SIG-M5 (cell line): Measurements from ENCODE around the gene ADGRG6.
"Not testable (repeated sequence)": the region's sequence is repeated elsewhere in the genome, so short reads cannot be mapped to it uniquely, and the experiment has no call there.

ENCODE experiments used
- DNase-seq: peaks from one replicate; lab custom pipeline; 2025; lab: John Stamatoyannopoulos, UW

Gene ADGRG6

DNA sequence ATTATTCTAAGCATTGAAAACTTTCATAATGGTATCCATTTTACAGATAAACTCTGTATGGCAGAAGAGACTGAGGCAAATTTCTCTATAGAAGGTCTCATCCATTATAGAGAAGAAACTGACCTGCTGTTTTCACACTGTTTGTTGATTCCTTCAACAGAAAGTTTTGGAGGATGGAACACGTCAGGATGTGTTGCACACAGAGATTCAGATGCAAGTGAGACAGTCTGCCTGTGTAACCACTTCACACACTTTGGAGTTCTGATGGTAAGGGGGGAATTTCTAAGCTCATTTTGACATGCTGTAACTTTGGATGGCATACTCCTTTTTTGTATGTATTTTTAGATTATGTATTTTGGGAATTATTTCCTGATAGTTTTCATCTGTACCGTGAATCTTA lies 109.3 kb downstream of the ADGRG6 start:
- DNase-seq: no peak

DNA sequence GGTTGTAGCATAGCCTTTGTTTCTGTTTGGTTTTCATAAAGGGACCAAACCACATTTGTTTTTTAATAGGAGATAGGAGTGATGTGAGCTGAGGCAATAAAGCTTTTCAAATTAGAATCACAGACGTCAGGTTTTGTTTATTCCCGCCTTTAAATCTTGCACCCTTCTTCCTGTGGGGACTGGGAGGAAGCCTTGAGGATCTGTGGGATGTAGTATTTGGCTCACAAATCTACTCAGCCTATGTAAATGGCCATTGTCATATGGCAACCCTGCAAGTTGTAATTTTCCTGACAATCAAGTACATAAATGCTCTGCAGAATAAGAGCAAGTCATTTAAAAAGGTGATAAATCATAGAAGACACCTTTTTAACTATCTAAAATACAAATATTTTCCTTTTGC lies 110.4 kb downstream of the ADGRG6 start:
- DNase-seq: no peak

DNA sequence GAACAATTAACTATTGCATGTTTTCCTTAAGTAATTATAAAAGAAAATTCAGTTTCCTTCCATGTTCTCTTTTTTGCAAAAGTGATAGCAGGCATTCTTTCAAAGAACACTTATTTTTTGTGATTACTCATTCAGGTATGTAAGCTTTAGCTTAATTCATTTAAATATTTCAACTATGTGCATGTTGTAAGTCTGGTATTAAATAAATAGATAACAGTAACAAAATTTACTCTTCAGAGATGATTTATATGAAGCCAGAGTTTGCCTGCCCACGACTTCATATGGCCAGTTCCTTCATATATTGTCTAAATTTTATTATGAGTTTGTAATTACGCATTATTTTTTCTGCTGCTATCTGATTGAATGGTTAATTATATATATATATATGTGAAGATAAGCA lies 110.9 kb downstream of the ADGRG6 start:
- no peak for DNase-seq

DNA sequence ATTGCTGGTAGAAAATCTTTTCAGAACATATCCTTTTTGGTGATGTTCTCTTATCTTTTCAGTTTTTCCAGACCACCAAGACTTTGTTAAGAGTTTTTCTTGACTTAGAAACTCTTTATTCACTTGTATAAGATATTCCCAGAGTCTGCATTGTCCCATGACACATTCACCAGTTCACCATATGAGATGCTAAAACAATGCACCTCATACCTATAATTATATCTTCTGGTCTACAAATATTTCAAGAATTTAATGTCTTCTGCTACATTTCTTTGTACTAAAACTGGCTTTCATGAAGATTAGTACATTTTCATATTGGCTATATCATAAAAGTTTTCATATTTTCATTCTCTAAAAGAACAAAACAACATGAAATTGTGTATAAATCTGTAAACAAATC lies 111.3 kb downstream of the ADGRG6 start:
- DNase-seq: no peak

DNA sequence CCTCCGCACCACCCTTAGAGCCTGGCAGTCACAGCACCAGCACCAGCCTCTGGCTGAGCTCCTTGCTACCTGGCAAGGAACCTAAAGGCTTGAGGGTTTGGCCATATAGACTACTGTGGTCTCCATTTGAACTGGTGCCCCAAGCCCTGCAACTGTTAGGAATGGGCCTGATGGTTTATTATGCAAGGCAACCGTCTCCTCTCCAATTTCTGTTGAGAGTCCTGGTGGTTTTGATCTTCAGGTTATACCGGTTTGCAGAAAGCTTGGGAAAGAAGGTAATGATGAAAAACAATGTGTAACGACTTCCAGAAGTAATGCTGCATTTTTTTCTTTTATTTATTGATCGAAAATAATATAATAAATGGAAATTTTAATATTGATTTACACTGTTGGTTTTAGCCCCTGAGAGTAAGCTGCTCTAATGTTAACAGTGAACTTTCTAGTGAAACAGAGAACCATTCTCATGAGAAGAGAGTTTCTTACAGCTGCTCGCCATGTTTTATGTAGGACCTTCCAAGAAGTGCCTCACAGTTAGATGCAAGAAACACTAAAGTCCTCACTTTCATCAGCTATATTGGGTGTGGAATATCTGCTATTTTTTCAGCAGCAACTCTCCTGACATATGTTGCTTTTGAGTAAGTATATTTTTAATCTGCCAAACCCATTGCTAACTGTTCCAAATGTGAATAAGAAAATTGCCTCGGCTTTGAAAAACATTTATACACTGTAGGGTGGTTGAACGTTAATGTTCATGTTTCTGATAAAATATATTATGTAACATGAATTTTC lies 112.8 kb downstream of the ADGRG6 start:
- DNase-seq: no peak

DNA sequence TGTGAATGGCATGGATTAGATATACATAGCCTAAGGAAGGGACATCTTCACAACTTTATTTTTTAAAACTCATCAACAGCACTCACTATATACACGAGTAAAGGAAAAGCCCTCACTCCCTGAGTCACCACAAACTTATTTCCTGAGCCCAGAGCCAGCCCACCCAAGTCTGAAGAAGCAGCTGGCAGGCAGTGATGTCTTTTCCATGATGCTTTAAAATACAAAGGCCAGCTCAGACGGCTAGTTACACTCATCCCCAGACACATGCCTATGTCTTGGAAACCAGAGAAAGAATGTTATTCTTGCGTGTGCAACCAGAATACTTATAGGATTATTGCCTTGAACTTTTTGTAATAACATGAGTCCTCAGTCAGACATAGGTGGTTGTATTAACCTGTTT lies 114.4 kb downstream of the ADGRG6 start:
- DNase-seq: no peak

DNA sequence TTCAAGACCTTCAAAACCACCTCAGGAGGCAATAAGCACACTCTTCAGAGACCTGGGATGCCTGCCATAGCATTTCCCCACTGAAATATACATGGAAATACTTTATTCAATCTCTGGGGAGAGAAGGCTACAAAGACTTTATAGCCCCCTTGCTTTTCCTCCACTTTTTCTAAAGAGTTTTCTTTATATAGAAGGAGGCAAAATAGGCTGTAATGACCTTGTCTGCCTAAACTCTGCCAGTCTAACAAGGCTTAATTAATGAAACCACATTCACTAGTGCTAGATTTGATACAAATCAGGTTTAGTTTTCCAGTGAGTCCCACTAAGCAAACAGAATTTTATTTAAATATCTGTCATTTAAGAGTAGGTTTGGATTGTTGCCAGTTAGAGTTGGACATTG lies 114.9 kb downstream of the ADGRG6 start:
- DNase-seq: no peak

DNA sequence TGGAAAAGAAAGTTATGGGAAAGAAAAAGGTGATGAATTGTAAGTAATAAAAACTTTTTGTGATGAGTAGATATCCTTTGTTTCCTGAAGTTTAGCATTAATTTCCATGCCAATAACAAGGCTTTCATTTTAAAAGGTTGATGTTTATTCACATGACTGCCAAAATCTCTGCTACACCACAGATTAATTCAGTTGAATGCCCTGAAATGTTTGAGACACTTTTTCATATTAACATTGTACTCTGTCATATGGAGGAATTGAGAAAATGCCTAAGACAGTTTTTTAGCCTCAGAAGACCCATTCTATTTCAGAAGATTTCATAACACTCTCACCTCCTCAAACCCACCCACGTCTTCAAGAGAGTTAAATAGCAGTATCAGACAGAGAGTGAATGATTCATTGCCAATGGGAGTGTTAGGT lies 115.5 kb downstream of the ADGRG6 start:
- no peak for DNase-seq

DNA sequence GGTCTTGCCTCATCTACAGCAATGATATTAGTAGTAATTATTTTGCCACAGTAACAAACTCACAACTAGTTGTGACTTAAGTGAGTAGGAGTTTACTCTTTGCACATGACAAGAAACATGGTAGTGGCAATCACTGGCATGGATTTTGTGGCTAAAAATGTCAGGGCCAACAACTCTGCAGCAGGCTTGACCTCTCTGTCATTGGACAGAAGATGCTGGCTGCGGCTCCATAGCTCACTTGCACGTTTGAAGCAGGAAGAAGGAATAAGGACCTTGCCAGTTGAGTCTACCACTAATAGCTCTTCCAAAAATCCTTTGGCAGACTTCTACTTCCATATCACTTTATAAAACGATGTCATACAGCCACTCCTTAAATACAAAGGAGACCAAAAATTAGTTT lies 117.3 kb downstream of the ADGRG6 start:
- DNase-seq: no peak

DNA sequence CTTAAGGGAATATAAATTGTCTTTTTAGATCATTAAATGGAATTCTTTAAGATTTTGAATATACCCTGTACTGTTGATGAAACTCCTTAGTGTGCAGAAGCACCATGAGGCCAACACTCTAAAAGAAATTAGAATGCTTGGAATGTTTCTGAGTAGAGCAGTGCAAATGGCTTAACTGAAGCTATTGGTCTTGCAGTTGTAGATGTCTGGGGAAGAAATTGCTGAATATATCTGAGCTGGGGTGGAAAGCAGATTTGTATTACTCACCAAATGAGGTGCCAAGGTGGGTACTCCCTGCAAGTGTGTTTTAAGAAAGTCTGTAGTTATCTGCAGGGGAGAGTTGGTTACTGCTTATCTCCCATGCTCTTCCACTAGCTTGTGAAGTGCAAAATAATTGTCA lies 119.0 kb downstream of the ADGRG6 start:
- DNase-seq: no peak

DNA sequence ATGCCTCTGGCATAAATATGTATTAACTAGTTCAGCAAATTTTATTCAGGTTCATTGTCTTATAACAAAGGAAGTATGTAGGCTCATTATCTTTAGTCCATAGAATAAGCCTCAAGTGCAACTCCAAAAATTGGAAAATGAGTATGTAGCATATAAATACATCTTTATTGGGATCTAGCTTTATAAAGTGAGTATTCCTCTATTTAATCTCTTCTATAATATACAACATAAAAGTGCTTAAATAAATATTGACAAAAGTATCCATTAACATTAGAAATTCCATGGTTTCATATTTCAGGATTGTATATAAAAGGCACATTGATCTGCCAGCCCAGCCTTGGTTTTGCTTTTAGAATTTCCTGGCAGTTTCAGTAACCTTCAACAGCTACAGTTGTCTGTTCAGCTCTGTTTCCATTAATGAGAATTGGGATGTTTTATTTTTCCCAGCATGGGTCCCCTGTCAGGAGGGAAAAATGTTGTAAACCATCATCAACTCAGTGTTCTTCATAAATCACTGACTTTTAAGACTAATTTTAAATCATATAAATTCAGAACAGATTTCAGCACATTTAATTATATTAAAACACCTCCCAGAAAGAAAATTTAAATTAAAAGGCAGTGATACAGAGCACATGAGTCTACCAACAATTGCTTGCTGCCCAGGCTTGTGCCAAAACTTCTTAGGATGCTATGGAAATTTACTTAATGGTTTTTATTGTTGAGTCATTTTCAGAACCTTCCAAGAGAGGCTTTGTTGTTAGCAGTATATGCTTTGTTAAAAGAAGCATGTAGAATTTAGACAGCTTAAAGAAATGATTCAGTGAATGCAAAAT lies 119.7 kb downstream of the ADGRG6 start:
- DNase-seq: no peak

DNA sequence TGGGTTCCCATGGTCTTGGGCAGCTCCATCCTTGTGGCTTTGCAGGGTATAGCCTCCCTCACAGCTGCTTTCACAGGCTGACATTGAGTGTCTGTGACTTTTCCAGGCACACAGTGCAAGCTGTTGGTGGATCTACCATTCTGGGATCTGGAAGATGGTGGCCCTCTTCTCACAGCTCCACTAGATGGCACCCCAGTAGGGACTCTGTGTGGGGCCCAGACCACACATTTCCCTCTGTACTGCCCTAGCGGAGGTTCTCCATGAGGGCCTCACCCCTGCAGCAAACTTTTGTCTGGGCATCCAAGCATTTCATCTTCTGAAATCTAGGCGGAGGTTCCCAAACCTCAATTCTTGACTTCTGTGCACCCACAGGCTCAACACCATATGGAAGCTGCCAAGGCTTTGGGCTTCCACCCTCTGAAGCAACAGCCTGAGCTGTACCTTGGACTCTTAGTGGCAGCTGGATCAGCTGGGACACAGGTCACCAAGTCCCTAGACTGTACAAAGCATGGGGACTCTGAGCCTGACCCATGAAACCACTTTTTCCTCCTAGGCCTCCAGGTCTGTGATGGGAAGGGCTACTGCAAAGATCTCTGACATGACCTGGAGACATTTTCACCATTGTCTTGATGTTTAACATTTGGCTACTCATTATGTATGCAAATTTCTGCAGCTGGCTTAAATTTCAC lies 124.8 kb downstream of the ADGRG6 start:
- DNase-seq: not testable (repeated sequence)

DNA sequence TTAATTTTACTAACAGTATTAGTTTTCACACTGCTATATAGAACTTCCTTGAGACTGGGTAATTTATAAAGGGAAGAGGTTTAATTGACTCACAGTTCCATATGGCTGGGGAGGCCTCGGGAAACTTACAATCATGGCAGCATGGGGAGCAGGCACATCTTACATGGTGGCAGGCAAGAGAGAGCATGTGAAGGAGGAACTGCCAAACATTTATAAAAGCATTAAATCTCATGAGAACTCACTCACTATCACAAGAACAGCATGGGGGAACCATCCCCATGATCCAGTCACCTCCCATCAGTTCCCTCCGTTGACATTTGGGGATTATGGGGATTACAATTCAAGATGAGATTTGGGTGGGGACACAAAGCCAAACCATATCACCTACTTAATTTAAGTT lies 126.7 kb downstream of the ADGRG6 start:
- DNase-seq: not testable (repeated sequence)

DNA sequence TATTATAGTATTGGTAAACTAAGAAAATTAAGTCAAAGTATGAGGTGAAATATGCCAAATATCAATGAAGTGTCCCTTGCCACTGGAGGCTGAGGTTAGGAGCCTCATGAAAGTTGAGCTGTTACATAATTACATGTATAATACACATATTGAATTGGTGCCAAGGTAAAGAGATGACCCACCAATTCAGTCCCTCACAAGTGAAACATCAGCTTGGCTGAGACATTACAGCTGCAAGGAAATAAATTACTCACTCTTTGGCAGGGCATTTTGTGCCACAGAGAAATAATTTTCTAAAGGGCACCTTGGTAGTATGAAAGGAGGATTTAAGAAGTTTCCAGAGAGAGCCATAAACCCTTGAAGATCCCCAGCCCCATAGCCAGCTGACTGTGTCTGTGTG lies 127.4 kb downstream of the ADGRG6 start:
- no peak for DNase-seq

DNA sequence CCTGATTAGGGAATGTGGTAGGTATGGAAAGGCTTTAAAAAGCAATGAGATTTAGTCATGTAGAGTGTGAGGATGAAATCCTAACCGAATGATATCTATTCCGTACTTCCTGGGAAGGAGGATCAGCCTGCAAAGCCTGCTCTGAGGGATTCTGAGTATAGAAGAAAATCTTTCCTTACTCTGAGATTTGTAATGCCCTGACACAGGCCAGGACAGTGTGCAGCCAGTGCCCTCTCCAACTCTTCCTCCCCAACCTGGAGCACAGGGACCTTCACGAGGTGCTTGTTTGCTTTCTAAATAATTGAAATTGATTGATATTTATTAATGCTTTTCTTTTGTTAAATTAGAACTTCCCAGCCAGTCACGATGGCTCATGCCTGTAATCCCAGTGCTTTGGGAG lies 131.6 kb downstream of the ADGRG6 start:
- no peak for DNase-seq

DNA sequence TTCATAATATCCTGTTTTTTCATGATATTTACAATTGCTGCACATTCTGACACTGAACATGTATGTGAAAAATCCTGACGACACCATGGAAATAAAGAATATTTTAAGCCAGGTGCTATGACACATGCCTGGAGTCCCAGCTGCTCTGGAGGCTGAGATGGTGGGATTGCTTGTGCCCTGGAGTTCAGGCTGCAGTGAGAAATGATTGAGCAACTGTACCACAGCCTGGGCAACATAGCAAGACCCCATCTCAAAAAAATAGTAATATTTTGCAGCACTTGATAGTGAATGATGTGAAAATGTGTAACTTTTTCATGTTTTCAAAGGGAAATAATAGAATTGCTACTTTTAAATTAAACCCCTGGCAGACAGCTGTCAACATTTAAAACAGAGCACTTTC lies 137.1 kb downstream of the ADGRG6 start:
- DNase-seq: no peak

DNA sequence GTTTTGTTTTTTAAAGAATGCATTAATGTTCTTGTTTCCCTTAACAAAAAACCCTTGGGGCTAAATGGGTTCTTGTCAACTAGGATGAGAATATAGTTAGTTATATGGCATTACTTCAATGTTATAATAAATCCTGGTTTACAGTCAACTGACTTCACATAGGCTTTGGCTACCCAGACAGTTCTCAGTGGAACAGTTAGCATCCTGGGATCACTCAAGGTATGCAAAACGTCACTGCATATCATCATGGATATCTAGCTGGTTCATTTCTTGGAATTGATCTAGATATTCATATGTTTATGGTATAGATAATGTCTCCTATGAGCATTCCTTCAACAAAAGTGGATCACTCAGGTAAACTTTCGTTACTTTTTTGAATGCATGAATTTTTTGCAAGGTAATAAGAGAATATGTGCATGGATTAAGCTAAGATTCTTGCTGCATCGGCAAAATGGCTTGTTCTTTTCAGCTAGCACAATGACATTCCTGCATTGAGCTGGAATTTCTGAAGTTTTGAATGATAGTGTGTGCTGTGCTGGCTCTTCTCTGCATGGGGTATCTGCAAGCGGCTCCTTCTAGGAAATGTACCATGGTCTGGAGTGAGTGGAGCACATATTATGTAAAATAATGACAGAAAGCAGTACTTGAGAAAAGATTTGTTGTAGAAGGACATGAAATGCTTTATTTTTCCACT lies 138.9 kb downstream of the ADGRG6 start:
- no peak for DNase-seq

DNA sequence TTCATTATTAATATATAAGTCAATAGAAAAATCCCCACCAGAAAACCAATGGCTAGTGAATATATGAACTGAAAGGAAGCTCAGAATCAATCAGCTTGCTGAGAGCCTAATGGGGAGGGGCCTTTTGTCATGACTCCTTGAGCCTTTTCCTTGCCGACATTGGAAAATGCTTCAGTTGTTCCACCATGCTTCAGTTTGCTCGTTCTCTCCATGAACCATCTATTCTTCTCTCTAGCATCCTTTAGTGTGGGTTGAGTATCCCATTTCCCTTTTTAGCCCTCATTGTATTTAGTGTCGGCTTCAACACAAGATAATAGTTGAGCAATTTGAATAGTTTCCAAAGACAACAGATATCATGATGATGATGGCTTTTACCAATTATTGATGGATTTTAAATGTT lies 139.9 kb downstream of the ADGRG6 start:
- DNase-seq: no peak

DNA sequence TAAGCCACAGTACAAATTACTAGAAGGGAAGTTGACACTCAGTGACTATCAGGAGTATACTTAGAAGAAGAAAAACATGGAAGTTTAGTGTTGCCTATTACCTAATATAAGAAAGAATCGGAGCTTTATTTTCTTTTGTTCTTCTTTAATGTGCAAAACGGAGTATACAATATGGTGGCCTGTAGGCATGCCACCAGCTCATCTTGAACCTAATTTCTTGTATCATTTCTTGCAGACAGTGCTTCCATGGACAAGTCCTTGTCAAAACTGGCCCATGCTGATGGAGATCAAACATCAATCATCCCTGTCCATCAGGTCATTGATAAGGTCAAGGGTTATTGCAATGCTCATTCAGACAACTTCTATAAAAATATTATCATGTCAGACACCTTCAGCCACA lies 141.3 kb downstream of the ADGRG6 start:
- DNase-seq: no peak

DNA sequence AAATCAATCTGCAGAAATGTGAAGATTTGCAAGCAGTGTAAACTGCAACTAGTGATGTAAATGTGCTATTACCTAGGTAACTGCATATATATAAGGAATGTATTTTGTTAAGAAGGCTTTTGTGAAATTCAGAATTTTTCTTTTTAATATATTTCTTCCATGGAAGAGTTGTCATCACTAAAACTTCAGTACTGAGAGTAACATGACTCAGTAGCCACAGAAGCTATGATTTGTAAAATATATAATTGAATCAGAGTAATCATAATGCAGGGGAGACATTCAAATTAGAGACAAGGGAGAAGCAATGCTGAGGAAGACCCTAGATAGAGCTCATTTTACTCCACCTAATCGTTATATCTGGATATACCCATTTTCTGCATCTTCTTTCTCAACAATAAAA lies 141.7 kb downstream of the ADGRG6 start:
- DNase-seq: no peak

DNA sequence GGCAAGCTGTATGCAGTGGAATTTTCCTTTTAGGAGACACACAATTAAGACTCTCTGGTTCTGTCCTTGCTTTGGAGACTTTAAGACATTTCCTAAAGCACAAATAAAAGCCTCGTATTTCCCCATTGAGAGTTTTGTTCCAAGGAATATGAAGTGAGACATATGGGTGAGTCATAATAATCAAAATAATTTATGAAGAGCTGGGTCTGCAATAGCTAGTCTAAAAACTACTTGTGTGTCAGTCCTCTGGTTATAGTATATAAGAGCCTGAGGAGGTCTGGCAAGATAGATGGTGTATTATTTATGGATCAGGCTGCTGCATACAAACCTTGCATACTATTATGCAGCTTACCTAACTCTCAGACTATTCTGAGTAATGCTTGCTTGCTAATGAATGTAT lies 142.6 kb downstream of the ADGRG6 start:
- no peak for DNase-seq

DNA sequence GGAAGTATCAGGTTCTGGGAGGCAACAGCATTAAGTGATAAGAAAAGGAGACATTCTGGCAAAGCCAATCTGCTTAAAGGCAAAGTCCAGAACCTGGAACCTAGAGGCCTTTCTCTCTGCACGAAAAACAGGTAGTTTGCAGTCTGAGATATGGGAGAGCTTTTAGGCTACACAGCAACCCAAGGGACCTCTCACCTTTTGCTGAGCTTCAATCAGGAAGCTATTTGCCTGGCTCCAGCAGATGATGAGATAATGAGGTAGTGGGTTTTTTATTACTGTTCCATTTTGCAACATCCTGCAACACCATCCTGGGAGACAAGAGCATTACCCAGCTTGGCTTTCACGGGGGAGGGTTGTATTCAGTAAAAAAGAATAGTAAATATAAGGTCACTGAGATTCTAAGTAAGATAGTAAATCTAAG lies 143.1 kb downstream of the ADGRG6 start:
- no peak for DNase-seq
